A549 (cell line): ENCODE data around the gene ENOX2.

Source experiments
- CHD2 ChIP-seq: fragments of 150-350 bp; IDR thresholded peaks from 2 replicates; pipeline ENCODE4 v1.6.1; 2014; ENCODE audit warnings: low read length; ENCODE audit not compliant: partially characterized antibody
- CTCF ChIP-seq: fragments of >200 bp; sonication (Bioruptor Twin); formaldehyde crosslinking; IDR thresholded peaks from 3 replicates; pipeline ENCODE4 v1.5.1; 2016
- E2F6 ChIP-seq: IDR thresholded peaks from 2 replicates; pipeline ENCODE4 v1.6.1; 2012; ENCODE audit warnings: low read depth, borderline replicate concordance
- EP300 ChIP-seq, 2 experiments: fragments of >200 bp; sonication (Bioruptor Twin); formaldehyde crosslinking; IDR thresholded peaks; 2 replicates in 1 of 2; 3 replicates in 1 of 2; pipeline ENCODE4 v1.6.1; 2016 to 2017
- ESRRA ChIP-seq: fragments of 150-350 bp; IDR thresholded peaks from 2 replicates; pipeline ENCODE4 v1.6.1; 2014; ENCODE audit warnings: mild to moderate bottlenecking, low read length, borderline replicate concordance
- JUNB ChIP-seq: fragments of >200 bp; sonication (Bioruptor Twin); formaldehyde crosslinking; IDR thresholded peaks from 2 replicates; pipeline ENCODE4 v1.6.1; 2016
- MAZ ChIP-seq: fragments of 150-350 bp; IDR thresholded peaks from 2 replicates; pipeline ENCODE4 v1.6.1; 2014; ENCODE audit warnings: antibody characterized with exemption, low read depth, low read length, borderline replicate concordance
- NR3C1 ChIP-seq: fragments of >200 bp; sonication (Bioruptor Twin); formaldehyde crosslinking; IDR thresholded peaks from 3 replicates; pipeline ENCODE4 v1.6.1; 2017
- POLR2A ChIP-seq: IDR thresholded peaks from 2 replicates; pipeline ENCODE4 v1.6.1; 2012; ENCODE audit warnings: mild to moderate bottlenecking, low read length
- RAD21 ChIP-seq, 2 experiments: fragments of >200 bp in 1 of 2; sonication (Bioruptor Twin) in 1 of 2; formaldehyde crosslinking in 1 of 2; IDR thresholded peaks in 1 of 2; conservative IDR thresholded peaks in 1 of 2; 2 replicates in 1 of 2; 3 replicates in 1 of 2; pipeline ENCODE4 v1.6.1; 2012 to 2018; ENCODE audit warnings: inconsistent platforms in 1 of 2
- RARB ChIP-seq: fragments of 250-450 bp; sonication (Bioruptor Pico); IDR thresholded peaks from 2 replicates; pipeline ENCODE4 v1.8.0; 2021; ENCODE audit warnings: mild to moderate bottlenecking, moderate library complexity
- RCOR1 ChIP-seq: fragments of 150-350 bp; IDR thresholded peaks from 2 replicates; pipeline ENCODE4 v1.6.1; 2014; ENCODE audit warnings: antibody characterized with exemption, low read length, low read depth
- REST ChIP-seq: fragments of 200-600 bp; sonication (generic); IDR thresholded peaks from 2 replicates; pipeline ENCODE4 v1.6.1; 2016; ENCODE audit warnings: antibody characterized with exemption, mild to moderate bottlenecking, moderate library complexity
- SMC3 ChIP-seq: fragments of >200 bp; sonication (Bioruptor Twin); formaldehyde crosslinking; IDR thresholded peaks from 3 replicates; pipeline ENCODE4 v1.6.1; 2018; ENCODE audit warnings: inconsistent platforms

GRCh38 chrX:130810561-130810960 lies 92.4 kb downstream of the ENOX2 start:
- TF ChIP-seq RARB (CRISPR knock-in tag): no peak
- TF ChIP-seq REST: no peak
- no peak for TF ChIP-seq E2F6
- TF ChIP-seq POLR2A: no peak
- TF ChIP-seq NR3C1: no peak
- no peak for TF ChIP-seq RCOR1
- TF ChIP-seq CHD2: no peak
- TF ChIP-seq CTCF: no peak
- no peak for TF ChIP-seq SMC3
- TF ChIP-seq RAD21 (conservative IDR thresholded peaks at IDR 0.05 in 1 of 2, IDR thresholded peaks at IDR 0.05 in 1 of 2): no peak
- TF ChIP-seq JUNB: no peak
- TF ChIP-seq ESRRA: no peak
- no peak for TF ChIP-seq MAZ
- no peak for TF ChIP-seq EP300 (IDR thresholded peaks at IDR 0.05)
